Activated T-helper 2 cell treated with anti-CD3 and anti-CD28 coated beads, Interferon-gamma antibody, Interleukin-2, Interleukin-4, amounts not matched to agents 10 μg/mL and 5 μg/mL and 100 μg/mL, durations not matched to agents 14 hours and 24 hours and 36 hours (primary cell): ENCODE data around the gene INSIG2. TPM values are rescaled to one million over a fixed set of nuclear protein-coding genes. Genes with fewer than 3 reads are reported as not detected.
A peak's percentile ranks its signal among the peaks of the same experiment; 100 is the strongest.
"Not testable (repeated sequence)": the region's sequence is repeated elsewhere in the genome, so short reads cannot be mapped to it uniquely, and the experiment has no call there.

Experiments used
- DNase-seq: peaks from one replicate; pipeline ENCODE4 v3.0.0; 2021; ENCODE audit warnings: low spot score
- H3K27ac Mint-ChIP-seq: one replicate; pipeline ENCODE4 v1.8.0; 2021; ENCODE audit warnings: mixed read lengths
- H3K27me3 Mint-ChIP-seq: one replicate; pipeline ENCODE4 v1.8.0; 2021; ENCODE audit warnings: low read depth, mixed read lengths
- H3K36me3 Mint-ChIP-seq: one replicate; pipeline ENCODE4 v1.8.0; 2021; ENCODE audit warnings: low read depth, mixed read lengths
- H3K4me1 Mint-ChIP-seq: one replicate; pipeline ENCODE4 v1.8.0; 2021; ENCODE audit warnings: low read depth, mixed read lengths
- H3K4me3 Mint-ChIP-seq: one replicate; pipeline ENCODE4 v1.8.0; 2021; ENCODE audit warnings: low read depth, mild to moderate bottlenecking, moderate library complexity, mixed read lengths
- H3K9me3 Mint-ChIP-seq: one replicate; pipeline ENCODE4 v1.8.0; 2021; ENCODE audit warnings: mixed read lengths
- intact Hi-C: fragments of 100-400 bp; cut with micrococcal nuclease; formaldehyde crosslinking; loops from one replicate; pipeline ENCODE4 v1.15.1; 2023
- total RNA-seq: library from RNA; stranded (reverse); gene quantifications from 2 replicates; pipeline ENCODE4 v1.2.3, GENCODE V29; 2022

The INSIG2 gene
- total RNA-seq, 1 donor from 2014 or later: 51.6 TPM

DNA sequence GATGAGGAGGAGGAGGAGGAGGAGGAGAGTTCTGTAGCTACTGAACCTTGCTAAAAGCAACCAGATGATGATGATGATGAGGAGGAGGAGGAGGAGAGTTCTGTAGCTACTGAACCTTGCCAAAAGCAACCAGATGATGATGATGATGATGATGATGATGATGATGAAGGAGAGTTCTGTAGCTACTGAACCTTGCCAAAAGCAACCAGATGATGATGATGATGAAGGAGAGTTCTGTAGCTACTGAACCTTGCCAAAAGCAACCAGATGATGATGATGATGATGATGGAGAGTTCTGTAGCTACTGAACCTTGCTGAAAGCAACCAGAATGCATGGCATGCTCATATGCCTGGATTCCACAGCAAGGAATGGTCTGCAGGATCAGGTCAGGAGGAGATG lies 5.8 kb downstream of the INSIG2 start:
- H3K27ac Mint-ChIP-seq: not testable (repeated sequence)

DNA sequence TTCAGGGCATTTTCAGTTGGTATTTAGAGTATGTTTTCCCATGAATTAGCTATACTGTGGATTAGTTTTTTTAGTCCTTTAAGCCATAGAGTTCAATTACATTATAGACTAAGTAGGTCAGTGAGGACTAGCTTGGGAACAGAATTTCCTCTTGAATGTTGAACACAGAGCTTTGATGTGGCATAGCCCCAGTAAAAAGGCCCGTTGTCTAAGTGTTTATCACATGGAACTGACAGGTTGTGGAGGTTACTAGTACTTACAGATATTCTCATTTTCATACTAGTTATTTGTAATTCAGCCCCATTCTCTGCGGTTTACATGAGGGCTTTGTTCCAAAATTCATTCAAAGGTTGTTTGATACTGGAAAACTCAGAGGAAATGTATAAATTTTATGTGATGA lies 6.2 kb downstream of the INSIG2 start:
- DNase-seq: no peak
- no peak overlapping the region for H3K27ac Mint-ChIP-seq
- no peak overlapping the region for H3K4me3 Mint-ChIP-seq
- intact Hi-C loops: no loop called here
- H3K36me3 Mint-ChIP-seq: peaks cover 34% of the 10 kb centered on the region
- no peaks in the 10 kb centered on the region for H3K9me3 Mint-ChIP-seq
- no peaks in the 10 kb centered on the region for H3K27me3 Mint-ChIP-seq
- H3K4me1 Mint-ChIP-seq: peaks cover 38% of the 10 kb centered on the region

More for the DNA sequence above, 5.8 kb downstream of the INSIG2 start:
- H3K4me3 Mint-ChIP-seq, H3K27me3 Mint-ChIP-seq, DNase-seq, intact Hi-C loops, H3K9me3 Mint-ChIP-seq: not testable (repeated sequence)
- peaks cover 38% of the 10 kb centered on the region for H3K4me1 Mint-ChIP-seq
- peaks cover 32% of the 10 kb centered on the region for H3K36me3 Mint-ChIP-seq

DNA sequence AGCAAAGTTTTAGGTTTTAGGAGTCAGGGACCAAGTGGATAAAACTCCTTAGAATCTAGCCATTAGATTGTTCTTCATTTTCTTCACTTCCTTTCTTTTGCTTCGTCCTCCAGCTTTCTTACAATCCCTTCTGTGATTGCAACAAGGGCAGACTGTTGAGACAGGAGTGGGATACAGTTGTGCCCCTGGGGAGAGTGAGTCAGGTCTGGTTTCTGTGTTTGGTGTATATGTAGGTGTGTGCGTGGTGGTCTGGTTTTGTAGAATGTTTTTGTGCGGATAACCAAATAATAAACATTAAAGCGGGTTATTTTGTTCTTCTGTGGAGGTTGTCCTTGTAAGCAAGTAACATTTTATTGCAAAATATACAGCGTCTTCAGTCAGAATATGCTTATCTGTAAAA lies 7.3 kb downstream of the INSIG2 start:
- H3K27me3 Mint-ChIP-seq: no peaks in the 10 kb centered on the region
- peaks cover 43% of the 10 kb centered on the region for H3K36me3 Mint-ChIP-seq
- DNase-seq: no peak
- no peaks in the 10 kb centered on the region for H3K9me3 Mint-ChIP-seq
- intact Hi-C loops: no loop called here
- no peak overlapping the region for H3K4me3 Mint-ChIP-seq
- H3K4me1 Mint-ChIP-seq: peaks cover 34% of the 10 kb centered on the region
- peak overlapping the region; percentile 44 for H3K27ac Mint-ChIP-seq

DNA sequence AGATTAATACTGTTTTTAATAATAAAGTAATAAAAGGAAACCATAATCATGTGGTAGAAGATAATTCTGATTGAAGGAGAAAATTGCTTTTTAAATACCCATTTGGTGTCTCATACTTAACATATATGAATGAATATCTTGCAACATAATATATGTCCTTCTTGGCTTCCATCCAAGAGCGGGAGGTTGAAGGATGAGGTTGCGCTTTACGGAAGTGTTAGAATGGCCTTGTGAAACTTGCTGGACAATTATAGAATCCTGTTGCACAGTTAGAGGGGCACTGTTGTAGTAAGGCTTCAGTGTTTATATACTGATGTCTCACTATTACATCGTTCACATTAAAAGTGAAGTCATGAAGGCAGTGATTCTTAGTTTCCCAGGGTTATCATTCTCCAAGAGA lies 9.4 kb downstream of the INSIG2 start:
- Mint-ChIP-seq H3K27ac (no peak overlapping the region), H3K4me3 (no peak overlapping the region), H3K36me3 (peaks cover 59% of the 10 kb centered on the region), H3K9me3 (no peaks in the 10 kb centered on the region), H3K27me3 (no peaks in the 10 kb centered on the region), H3K4me1 (peaks cover 32% of the 10 kb centered on the region)
- DNase-seq: no peak
- intact Hi-C loops: no loop called here

DNA sequence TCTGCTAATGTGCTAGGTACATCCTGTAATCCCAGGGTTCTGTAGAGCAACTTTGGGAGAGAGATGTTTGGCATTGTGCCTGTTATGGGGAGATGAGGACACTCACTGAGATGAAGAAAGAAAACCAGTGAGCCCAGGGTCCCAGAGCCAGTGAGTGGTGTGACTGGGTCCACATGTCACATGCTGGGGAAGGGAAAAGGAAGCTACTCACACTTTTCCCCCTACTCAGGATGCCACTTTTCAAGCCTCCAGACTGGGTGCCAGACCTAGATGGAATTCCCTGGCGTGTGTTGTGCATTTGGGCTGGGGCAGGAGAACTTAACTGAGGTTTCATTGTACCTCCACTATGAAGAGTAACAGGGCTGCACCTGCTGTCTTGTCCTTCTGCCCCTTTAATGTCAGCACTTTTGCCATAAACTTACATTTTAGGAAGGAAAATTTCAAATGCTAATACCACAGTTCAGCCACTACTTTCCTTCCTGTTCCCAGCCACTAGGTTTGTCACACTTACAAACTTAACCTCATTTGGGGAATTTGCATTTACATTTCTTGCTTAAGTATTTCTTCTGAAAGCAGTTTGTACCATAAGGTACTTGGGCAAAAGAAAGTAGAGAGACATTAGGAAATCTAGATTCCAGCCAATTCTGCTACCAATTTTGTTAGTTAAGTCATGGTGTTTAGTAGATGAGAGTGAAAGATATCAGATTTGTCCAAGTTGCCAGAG lies 10.2 kb downstream of the INSIG2 start:
- intact Hi-C loops: no loop called here
- H3K9me3 Mint-ChIP-seq: no peaks in the 10 kb centered on the region
- H3K27me3 Mint-ChIP-seq: no peaks in the 10 kb centered on the region
- H3K4me1 Mint-ChIP-seq: peaks cover 33% of the 10 kb centered on the region
- no peak for DNase-seq
- H3K4me3 Mint-ChIP-seq: no peak overlapping the region
- H3K36me3 Mint-ChIP-seq: peaks cover 64% of the 10 kb centered on the region
- peak overlapping the region; percentile 25 for H3K27ac Mint-ChIP-seq

DNA sequence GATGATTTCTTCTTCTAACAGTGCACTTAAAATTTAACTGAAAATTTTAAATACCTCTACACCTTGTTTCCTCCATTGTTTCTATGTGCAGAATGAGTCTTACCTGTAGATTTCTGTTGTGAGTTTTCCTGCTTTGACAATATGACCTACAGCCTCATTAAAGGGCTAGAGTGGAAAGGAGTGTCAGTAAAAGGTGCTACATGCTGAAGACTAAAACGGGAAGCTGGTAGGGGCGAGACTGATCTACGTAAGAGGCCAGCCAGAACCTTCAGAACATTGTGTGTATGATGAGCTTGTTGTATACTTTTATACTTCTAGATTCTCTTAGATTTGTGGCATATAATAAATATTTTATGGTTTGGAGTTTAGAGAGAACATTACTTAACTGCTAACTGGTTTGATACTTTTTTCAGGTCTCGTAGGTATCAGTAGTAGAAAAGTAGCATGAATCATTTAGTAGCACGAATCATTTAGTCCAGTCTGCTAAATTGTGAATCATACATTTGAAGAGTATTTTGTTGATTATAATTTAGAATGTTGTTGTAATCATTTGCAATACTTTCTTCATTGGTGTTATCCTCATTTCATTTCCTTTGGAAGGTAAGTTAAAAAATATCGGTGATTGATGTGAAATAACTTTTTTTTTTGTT lies 14.3 kb downstream of the INSIG2 start:
- H3K4me1 Mint-ChIP-seq: peaks cover 33% of the 10 kb centered on the region
- H3K36me3 Mint-ChIP-seq: peaks cover 84% of the 10 kb centered on the region
- no peak for DNase-seq
- intact Hi-C loops: no loop called here
- no peak overlapping the region for H3K4me3 Mint-ChIP-seq
- no peaks in the 10 kb centered on the region for H3K27me3 Mint-ChIP-seq
- no peaks in the 10 kb centered on the region for H3K9me3 Mint-ChIP-seq
- peak overlapping the region; percentile 38 for H3K27ac Mint-ChIP-seq

DNA sequence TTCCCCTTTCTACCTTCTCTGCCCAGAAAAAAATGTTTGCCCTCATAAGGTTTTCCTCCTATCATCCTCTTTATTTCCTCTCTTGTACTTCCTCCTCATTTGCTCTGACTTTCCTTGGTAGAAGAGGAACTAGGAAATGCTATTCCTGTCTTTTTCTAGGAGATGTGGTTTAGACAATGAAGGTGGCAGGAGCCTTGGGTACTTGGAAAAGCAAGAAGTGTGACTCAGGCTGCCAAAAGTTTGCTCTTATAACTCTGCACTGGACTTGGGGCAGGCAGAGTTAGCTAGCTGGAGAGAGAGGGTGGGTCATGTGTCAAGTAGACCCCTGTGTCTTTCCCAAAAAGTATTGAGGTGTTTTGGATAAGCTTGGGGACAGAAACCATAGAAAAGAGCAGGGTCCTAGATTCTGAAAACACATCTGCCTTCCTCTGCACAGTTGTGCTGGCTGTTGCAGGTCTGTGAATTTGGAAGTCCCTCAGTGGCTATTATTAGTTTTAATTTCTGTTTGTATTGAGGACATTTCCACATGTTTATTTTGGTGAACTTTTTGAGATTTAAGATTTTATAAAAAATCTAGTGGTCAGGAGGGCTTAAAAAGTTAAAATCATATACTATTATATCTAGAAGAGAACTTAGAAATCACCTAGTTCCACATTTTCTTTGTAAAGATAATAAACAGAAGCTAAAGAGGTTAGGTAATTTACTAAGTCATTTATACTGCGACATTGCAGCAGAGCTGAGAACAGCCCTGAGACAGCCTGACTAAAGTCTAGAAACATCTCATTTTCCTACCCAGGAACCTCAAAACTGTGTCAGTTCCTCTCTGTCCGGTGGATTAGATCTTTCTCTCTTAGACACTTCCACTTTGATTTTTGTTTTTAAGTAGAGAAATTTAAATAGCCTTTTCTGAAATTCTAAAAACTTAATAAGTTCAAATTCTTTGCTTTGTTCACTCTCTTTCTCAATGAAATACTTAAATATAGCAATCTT lies 16.0 kb downstream of the INSIG2 start:
- Mint-ChIP-seq H3K27me3 (no peaks in the 10 kb centered on the region), H3K27ac (no peak overlapping the region), H3K4me1 (peaks cover 25% of the 10 kb centered on the region), H3K9me3 (no peaks in the 10 kb centered on the region), H3K36me3 (peaks cover 80% of the 10 kb centered on the region), H3K4me3 (no peak overlapping the region)
- no peak for DNase-seq
- intact Hi-C loops: loop anchor here (2.0 kb wide), 2 partner anchors 15 to 27 kb away; partner anchors contain the start of gene INSIG2

DNA sequence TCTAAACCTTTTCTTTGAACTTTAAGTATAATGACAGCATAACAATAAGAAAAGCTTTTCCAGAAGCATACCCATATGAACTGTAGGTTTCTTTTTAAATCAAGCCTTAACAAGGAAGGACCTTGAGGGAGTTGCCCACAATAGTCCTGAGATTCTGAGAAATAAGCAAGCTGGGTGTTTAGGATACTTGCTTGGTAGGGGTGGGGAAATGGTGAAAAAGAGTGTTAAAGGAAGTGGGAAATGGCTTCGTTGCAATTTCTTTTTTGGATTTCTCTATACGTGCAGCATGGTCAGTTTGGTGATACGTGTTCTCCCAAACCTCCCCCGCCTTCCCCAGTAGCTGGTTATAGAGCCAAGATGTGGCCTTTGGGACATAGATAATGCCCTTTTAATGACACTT lies 17.2 kb downstream of the INSIG2 start:
- intact Hi-C loops: loop anchor here (2.0 kb wide), 2 partner anchors 17 to 25 kb away; partner anchors contain the start of gene INSIG2
- DNase-seq: no peak
- no peak overlapping the region for H3K27ac Mint-ChIP-seq
- peaks cover 81% of the 10 kb centered on the region for H3K36me3 Mint-ChIP-seq
- H3K4me1 Mint-ChIP-seq: peaks cover 27% of the 10 kb centered on the region
- no peaks in the 10 kb centered on the region for H3K27me3 Mint-ChIP-seq
- no peaks in the 10 kb centered on the region for H3K9me3 Mint-ChIP-seq
- no peak overlapping the region for H3K4me3 Mint-ChIP-seq

DNA sequence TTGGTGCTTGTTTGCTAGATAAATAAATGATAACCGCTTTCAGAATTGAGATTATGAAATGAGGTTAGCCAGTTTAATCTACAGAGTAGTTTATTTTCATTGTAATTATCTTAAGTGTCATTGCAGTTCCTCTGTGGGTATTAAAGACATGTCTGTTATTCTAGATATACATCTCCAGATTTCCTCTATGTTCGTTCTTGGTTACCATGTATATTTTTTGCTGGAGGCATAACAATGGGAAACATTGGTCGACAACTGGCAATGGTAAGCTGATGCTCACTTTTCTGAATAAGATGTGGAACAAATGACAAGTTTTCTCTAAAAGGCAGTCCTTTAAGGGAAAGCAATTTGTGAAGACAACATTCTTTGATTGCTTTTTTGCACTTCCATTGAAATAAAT lies 18.7 kb downstream of the INSIG2 start:
- Mint-ChIP-seq H3K36me3 (peaks cover 78% of the 10 kb centered on the region), H3K27me3 (no peaks in the 10 kb centered on the region), H3K4me3 (no peak overlapping the region), H3K9me3 (no peaks in the 10 kb centered on the region), H3K4me1 (peaks cover 25% of the 10 kb centered on the region), H3K27ac (no peak overlapping the region)
- intact Hi-C loops: no loop called here
- DNase-seq: no peak

DNA sequence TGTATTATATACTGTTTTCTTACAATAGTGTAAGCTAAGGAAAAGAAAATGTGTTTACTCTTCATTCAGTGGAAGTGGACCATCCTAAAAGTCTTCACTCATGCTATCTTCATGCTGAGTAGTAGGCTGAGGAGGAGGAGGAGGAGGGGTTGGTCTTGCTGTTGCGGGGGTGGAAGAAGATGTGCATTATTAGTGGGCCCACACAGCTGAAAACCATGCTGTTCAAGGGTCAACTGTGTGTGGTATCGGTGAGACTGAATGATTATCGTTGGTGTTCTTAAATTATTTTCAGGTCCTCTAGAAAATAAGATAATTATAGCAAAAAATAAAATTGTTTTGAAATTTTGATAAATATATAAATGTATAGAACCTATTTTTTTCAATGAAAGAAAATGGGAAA lies 22.0 kb downstream of the INSIG2 start:
- DNase-seq: no peak
- Mint-ChIP-seq H3K4me1 (peaks cover 26% of the 10 kb centered on the region), H3K27me3 (no peaks in the 10 kb centered on the region), H3K27ac (no peak overlapping the region), H3K36me3 (peaks cover 67% of the 10 kb centered on the region), H3K4me3 (no peak overlapping the region), H3K9me3 (no peaks in the 10 kb centered on the region)
- intact Hi-C loops: no loop called here

DNA sequence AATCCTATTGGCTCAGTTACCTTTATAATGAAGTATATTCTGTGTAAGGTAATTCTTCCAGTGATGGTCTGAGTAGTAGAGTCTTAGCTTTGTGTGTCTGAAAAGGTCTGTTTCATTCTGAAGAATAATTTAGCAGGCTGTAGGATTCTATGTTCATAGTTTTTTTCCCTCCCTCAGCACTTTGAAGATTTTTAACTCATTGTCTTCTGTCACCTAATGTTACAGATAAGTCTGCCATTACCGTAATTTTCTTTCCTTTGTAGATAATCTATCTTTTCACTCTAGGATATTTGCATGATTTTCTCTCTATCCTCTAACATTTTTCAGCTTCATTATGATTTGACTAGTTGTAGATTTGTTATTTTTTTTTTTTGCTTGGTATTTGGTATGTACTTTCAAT lies 22.7 kb downstream of the INSIG2 start:
- intact Hi-C loops: no loop called here
- no peaks in the 10 kb centered on the region for H3K27me3 Mint-ChIP-seq
- no peak for DNase-seq
- H3K36me3 Mint-ChIP-seq: peaks cover 61% of the 10 kb centered on the region
- peaks cover 23% of the 10 kb centered on the region for H3K4me1 Mint-ChIP-seq
- no peak overlapping the region for H3K27ac Mint-ChIP-seq
- no peaks in the 10 kb centered on the region for H3K9me3 Mint-ChIP-seq
- no peak overlapping the region for H3K4me3 Mint-ChIP-seq

DNA sequence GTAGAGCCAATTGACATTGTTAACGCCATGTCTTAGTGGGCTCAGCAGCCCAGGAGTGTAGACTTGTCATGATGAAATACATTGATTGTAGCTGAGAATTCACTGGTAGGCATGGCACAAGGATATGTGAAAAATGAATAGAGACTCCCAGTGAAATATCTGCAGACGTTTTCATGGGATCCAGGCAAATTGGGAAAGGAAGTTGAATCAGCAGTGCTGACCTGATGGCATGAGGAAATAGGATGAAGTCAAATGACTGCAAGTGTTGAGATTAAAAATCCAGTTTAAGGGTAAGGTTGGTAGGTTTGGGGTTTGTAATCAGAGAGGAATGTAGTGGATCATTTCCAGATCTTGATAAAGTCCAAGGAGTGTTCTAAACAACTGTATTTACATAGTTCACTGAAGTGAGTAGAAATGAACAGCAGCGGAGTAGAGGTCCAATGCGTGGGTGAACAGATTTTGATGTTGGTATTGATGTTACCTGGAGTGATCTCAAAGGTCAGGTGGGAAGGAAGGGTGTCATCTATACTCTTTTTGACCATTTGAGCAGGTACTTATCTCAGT lies 24.6 kb downstream of the INSIG2 start:
- Mint-ChIP-seq H3K4me3 (no peak overlapping the region), H3K9me3 (no peaks in the 10 kb centered on the region), H3K27ac (no peak overlapping the region), H3K4me1 (peaks cover 23% of the 10 kb centered on the region), H3K27me3 (no peaks in the 10 kb centered on the region), H3K36me3 (peaks cover 44% of the 10 kb centered on the region)
- no peak for DNase-seq
- intact Hi-C loops: no loop called here
